Kidney glomerular epithelial cell (primary cell): Measurements from ENCODE around the gene HOXC5.
A peak's percentile ranks its signal among the peaks of the same experiment; 100 is the strongest.
"Not testable (repeated sequence)": the region's sequence is repeated elsewhere in the genome, so short reads cannot be mapped to it uniquely, and the experiment has no call there.

ENCODE experiments used
- DNase-seq: peaks from one replicate; lab custom pipeline; 2025; lab: John Stamatoyannopoulos, UW

The HOXC5 gene

GRCh38 chr12:54066408-54066807 lies 33.6 kb downstream of the HOXC5 start:
- DNase-seq: no peak

GRCh38 chr12:54068418-54069070 lies 35.7 kb downstream of the HOXC5 start:
- DNase-seq: no peak

- DNase-seq: no peak
Observed at GRCh38 chr12:54071942-54072341, 39.1 kb downstream of the HOXC5 start.

GRCh38 chr12:54074308-54074707 lies 41.5 kb downstream of the HOXC5 start:
- no peak for DNase-seq

GRCh38 chr12:54075409-54075808 lies 42.6 kb downstream of the HOXC5 start:
- no peak for DNase-seq

- no peak for DNase-seq
Observed at GRCh38 chr12:54075974-54076373, 43.1 kb downstream of the HOXC5 start.

- not testable (repeated sequence) for DNase-seq
Observed at GRCh38 chr12:54077843-54078242, 45.0 kb downstream of the HOXC5 start.

GRCh38 chr12:54079115-54079514 lies 46.3 kb downstream of the HOXC5 start:
- not testable (repeated sequence) for DNase-seq

- DNase-seq: not testable (repeated sequence)
Observed at GRCh38 chr12:54080008-54080924, 47.4 kb downstream of the HOXC5 start.

GRCh38 chr12:54081053-54081514 lies 48.2 kb downstream of the HOXC5 start:
- peak; percentile 11 for DNase-seq

GRCh38 chr12:54081581-54082396 lies 48.9 kb downstream of the HOXC5 start:
- DNase-seq: not testable (repeated sequence)

- no peak for DNase-seq
Observed at GRCh38 chr12:54082397-54082892, 49.6 kb downstream of the HOXC5 start.
